GM10248 (cell line): ENCODE data around the gene SEC22C.

Experiments used
- CTCF ChIA-PET: fragments of 300-600 bp; sonication (Branson Sonifier 250); formaldehyde crosslinking; extraction: SDS; loops from one replicate; lab custom pipeline; 2021; ENCODE audit warnings: antibody characterized with exemption; lab: Yijun Ruan, JAX
- POLR2A ChIA-PET: fragments of 350-650 bp; sonication (Branson Sonifier 250); formaldehyde crosslinking; extraction: SDS; loops from one replicate; lab custom pipeline; 2020; ENCODE audit warnings: antibody characterized with exemption; lab: Yijun Ruan, JAX
- DNase-seq: peaks from one replicate; pipeline ENCODE4 v3.0.0; 2012; ENCODE audit errors: extremely low spot score
- TF ChIP-seq, protein P1 (sequence below): IDR thresholded peaks from 2 replicates; pipeline ENCODE4 v1.5.1; 2012; ENCODE audit warnings: mild to moderate bottlenecking, low read depth; ENCODE audit errors: extremely low read depth, missing control alignments, control extremely low read depth

Gene SEC22C

DNA sequence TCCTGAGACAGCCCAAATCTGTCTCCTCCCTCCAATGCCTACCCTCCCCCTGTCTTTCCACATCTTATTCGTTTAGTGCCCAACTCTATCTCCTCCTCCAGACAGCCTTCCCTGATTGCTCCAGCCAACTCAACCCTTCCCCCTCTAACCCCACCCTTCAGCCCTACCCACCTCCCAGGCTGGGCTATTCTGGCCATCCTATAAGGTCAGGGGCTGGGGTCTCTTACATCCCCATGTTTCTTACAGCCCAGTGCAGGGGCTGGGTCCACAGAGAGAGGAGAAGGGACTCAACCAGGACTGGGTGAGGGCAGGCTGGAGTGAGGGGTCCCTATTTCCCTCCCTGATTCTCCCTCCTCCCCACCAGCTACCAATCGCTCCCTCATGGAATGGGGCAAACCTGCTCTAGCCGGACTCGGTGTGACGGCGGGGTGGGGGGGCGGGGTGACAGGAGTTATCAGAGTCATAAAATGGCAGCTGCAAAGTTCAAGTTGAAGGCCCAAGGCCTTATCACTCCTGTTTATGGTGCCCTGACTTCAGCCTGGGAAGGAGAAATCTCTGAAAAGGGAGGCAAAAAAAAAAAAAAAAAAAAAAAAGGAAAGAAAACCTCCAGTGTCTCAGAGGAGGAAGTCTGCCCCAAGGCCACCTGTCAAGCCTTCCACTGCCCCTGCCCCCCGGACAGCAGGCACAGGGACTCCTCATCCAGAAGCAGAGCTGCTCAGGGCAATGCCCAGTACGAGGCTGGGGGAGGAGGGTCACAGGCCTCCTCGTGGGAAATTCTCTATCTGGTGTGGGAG, 77.2 kb downstream of the SEC22C start:
- DNase-seq = no peak
- POLR2A ChIA-PET = no interaction called here
- CTCF ChIA-PET = no interaction called here
- TF ChIP-seq, protein P1, sequence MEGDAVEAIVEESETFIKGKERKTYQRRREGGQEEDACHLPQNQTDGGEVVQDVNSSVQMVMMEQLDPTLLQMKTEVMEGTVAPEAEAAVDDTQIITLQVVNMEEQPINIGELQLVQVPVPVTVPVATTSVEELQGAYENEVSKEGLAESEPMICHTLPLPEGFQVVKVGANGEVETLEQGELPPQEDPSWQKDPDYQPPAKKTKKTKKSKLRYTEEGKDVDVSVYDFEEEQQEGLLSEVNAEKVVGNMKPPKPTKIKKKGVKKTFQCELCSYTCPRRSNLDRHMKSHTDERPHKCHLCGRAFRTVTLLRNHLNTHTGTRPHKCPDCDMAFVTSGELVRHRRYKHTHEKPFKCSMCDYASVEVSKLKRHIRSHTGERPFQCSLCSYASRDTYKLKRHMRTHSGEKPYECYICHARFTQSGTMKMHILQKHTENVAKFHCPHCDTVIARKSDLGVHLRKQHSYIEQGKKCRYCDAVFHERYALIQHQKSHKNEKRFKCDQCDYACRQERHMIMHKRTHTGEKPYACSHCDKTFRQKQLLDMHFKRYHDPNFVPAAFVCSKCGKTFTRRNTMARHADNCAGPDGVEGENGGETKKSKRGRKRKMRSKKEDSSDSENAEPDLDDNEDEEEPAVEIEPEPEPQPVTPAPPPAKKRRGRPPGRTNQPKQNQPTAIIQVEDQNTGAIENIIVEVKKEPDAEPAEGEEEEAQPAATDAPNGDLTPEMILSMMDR = no peak

DNA sequence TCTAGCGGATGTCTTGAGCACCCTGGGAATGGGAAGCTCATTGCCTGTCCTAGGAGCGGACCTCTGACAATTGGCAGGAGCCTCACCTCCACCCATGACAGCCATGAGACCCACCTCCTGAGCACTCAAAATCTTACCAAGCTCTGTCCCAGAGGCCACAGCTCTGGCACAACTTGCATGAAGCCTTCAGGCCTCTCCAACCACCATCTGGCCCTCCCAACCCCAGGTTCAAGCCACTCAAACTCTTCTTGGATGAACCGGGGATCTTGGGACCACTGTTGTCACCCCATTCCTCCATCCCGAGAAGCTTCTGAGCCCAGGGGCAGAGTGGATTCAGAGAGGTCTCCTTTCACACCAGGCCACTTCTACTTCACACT, 77.8 kb downstream of the SEC22C start:
- TF ChIP-seq, protein P1 = no peak
- CTCF ChIA-PET = no interaction called here
- DNase-seq = no peak
- POLR2A ChIA-PET = no interaction called here

DNA sequence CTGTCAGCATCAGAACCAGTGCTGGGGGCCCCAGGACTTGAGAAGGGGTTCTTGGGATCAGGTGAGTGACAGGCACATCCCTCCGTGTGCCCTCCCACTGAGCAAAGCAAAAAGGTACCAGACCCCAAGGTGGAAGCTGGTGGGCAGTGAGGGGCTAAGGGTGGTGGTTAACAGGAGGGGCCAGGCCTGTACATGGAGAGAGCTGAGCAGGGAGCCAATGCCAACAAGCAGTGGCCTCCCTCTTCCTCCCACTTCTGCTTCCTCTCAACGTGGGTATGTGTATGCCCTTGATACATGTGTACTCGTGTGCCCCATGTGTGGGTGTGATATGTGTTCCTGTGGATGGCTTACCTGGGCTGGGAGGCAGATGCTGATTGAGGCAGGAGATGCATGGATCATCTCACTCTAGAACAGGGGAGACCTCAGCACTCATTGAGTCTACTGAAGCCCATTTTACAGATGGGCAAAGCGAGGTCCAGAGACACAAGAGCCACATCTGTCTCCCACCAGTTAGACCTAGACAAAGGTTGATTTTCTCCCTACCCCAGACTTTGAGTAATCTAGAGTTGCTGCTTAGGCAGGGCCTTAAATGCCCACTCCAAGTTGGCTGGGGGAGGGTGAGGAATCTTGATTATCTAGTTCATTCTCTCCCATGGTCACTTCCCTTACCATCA, 78.4 kb downstream of the SEC22C start:
- ChIA-PET POLR2A (no interaction called here), CTCF (interaction anchor here (2.3 kb wide), 1 partner anchor 37 kb away, joined by 7 read pairs; no protein-coding TSS in a partner anchor)
- TF ChIP-seq, protein P1 = no peak
- no peak for DNase-seq

DNA sequence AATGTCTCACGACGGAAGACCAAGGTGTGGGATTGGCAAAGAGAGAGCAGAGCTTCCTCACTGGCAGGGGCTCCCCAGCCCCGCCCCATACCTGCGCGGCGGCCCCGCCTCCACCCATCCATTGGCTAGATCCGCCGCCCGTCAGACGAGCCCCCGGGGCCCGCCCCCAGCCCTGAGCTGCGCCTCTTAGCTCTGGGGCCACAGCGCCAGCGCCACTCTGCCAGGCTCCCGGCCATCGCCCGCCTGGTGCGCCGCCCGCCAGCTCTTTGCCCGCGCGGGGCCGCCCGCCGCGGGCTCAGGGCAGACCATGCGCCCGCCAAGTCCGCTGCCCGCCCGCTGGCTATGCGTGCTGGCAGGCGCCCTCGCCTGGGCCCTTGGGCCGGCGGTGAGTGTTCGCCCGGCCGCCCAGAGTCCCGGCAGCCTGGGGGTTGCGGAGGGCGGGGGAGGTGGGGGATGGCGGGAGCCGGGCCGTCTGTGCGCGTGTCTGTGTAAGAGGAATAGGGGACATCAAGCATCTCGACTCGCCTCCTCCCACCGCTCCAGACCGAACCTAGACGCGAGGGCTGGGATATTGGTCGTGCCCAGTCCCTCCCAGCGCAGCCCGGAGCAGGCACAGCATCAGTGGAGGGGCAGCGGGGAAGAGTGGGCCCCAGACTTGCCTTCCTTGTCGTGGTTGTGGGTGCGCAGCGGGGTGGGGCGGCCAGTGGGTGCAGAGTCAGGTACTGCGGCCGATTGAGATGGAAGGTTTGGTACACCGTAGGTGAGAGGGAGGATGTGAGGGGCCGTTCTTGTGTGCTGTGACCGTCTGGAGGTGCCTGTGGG, 79.1 kb downstream of the SEC22C start, which contains the start of gene VIPR1:
TSS of gene VIPR1 (plus strand) at position 215 of the 822 bp plus-strand sequence. CDS start at position 308, 93 bp downstream.
- ChIA-PET CTCF (interaction anchor here (1.2 to 2.3 kb wide), 4 partner anchors 8 to 379 kb away, joined by 3 to 7 read pairs (median 3); no protein-coding TSS in a partner anchor), POLR2A (no interaction called here)
- TF ChIP-seq, protein P1 = no peak
- peak; percentile 91 for DNase-seq

DNA sequence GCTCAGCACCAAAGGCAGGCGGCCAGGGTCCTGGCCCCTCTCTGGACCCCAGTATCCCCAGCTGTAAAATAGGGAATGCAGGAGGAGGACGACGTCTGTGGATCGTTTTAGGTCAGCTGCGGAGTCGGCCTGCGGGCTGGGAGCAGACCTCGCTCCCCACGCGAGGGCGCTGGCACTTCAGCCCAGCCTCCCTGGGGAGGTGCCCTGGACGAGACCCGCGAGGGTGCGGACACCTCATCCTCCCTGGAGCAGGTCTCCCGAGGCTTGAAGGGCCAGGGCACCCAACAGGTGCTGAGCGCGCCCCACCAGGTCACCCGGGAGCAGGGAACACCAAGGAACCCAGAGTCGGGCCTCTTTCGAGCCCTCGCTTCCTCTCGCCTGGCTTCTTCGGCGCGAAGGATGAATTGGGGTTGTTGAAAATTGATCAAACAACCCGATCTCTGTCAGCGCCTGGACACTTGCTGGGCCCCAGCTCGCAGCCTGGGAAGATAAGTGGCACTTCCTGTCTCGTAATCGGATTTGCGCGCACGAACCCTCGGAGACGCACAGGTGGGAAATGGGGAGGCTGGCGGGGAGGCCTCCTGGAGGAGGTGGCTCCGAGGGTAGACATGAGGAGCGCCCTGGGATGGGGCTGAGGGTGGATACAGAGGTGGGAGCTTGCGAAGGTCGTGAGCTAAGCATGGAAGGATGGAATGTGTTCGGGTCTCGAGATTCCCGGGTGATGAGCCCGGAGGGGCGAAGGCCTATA, 79.9 kb downstream of the SEC22C start:
- TF ChIP-seq, protein P1 = peak; percentile 48
- CTCF ChIA-PET = interaction anchor here (0.7 to 2.3 kb wide), 6 partner anchors 9 to 379 kb away, joined by 3 to 7 read pairs (median 3); no protein-coding TSS in a partner anchor
- peak; percentile 72 for DNase-seq
- POLR2A ChIA-PET = no interaction called here
